ENCODE measurements around the gene NRGN.

Gene NRGN

GRCh38 chr11:124759266-124760204, 19.8 kb downstream of the NRGN start:
- H3K4me3 ChIP-seq (ENCODE audit: low read depth, low read length): no peak overlapping the region
- DNase-seq (ENCODE audit: low read depth): no peak
- TF ChIP-seq, protein P1, sequence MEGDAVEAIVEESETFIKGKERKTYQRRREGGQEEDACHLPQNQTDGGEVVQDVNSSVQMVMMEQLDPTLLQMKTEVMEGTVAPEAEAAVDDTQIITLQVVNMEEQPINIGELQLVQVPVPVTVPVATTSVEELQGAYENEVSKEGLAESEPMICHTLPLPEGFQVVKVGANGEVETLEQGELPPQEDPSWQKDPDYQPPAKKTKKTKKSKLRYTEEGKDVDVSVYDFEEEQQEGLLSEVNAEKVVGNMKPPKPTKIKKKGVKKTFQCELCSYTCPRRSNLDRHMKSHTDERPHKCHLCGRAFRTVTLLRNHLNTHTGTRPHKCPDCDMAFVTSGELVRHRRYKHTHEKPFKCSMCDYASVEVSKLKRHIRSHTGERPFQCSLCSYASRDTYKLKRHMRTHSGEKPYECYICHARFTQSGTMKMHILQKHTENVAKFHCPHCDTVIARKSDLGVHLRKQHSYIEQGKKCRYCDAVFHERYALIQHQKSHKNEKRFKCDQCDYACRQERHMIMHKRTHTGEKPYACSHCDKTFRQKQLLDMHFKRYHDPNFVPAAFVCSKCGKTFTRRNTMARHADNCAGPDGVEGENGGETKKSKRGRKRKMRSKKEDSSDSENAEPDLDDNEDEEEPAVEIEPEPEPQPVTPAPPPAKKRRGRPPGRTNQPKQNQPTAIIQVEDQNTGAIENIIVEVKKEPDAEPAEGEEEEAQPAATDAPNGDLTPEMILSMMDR (IDR thresholded peaks at IDR 0.05; ENCODE audit: low read depth, low read length, missing control alignments): no peak
- in situ Hi-C loops (cut with HindIII; ENCODE audit: low sequenced_read_pairs): no loop called here

DNA sequence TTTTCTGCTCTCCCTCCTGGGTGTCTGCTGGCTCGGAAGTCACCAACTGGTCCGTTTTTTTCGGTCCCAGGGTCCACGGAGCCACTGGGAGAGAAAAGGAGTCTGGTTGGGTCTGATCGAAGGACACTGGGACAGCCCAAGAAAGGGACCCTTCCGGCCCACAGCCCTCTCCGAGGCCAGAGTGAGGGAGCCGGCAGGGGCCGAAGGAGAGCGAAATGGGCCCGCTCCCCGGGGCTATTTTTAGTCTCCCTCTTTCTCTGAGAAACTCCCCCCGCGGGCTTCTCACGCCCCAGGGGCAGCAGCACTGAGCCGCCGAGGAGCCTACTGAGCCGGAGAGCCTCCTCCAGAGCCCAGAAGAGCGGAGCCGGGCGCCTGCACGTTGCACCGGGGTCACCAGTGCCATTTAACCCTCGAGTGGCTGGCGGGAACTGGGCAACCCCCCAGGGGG, 20.5 kb downstream of the NRGN start:
- H3K4me3 ChIP-seq (ENCODE audit: low read depth, low read length): no peak overlapping the region
- no peak for DNase-seq (ENCODE audit: low read depth)
- TF ChIP-seq, protein P1 (IDR thresholded peaks at IDR 0.05; ENCODE audit: low read depth, low read length, missing control alignments): no peak
- in situ Hi-C loops (cut with HindIII; ENCODE audit: low sequenced_read_pairs): no loop called here

GRCh38 chr11:124760806-124761205, 21.1 kb downstream of the NRGN start:
- TF ChIP-seq, protein P1 (IDR thresholded peaks at IDR 0.05; ENCODE audit: low read depth, low read length, missing control alignments): no peak
- in situ Hi-C loops (cut with HindIII; ENCODE audit: low sequenced_read_pairs): no loop called here
- no peak for DNase-seq (ENCODE audit: low read depth)
- no peak overlapping the region for H3K4me3 ChIP-seq (ENCODE audit: low read depth, low read length)

DNA sequence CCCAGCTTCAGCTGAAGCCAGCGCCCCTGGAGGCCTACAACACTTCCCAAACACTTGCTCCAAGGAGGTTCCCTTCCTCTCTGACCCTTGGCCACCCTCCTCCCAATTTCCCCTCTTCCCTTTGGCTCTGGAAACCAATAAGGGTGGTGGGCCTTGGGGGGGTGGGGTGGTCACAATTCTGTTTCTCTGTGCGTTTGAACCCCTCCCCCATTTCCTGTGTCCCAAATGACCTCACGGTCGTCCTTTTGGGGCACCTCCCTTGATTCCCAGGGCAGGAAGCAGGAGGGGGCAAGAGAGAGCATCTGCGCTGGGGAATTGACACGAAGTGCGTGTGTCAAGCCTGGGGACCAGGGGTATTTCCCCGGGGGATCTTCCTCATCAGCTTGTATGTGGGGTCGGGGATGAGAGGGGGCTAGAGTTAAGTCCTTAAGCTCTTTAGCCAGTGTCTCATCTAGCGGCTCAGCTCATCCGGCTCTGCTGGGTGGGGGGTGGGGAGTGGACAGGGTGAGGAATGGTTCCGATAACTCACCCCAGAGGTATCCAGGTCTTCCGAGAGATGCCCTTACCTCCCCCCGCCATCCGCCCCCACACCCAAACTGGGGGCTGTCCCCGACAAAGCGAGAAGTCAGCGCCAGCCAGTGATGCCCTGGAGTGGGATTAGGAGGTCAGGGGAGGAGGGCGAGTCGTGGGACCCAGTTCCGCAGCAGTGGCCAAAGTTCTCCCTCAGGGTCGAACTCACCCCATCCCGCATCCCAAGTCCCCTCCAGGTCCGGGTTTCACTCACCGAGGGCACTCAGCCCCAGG, 21.8 kb downstream of the NRGN start:
- DNase-seq (ENCODE audit: low read depth): no peak

DNA sequence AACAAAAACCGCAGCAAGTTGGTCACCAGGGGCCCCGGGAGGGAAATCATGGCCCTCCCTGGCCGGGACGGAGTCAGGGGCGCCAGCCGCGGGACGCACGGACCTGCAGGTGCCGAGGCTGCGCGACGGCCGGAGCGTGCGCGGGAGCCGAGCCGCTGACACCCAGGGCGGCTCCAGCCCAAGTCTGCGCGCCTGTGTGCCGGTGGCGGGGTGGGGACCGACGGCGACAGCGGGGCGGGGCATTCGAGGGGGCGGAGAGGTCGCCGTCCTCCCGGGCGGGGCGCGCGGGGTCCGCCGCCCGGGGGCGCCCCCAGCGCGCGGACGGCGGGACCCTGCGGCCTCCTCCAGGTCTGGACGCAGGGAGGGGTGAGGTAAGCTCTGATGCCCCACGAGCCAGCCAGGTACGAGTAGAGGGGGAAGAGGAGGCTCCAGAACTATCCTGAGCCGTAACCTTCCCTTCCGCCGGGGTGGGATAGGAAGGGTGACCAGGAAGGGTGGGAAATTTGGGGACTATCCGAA, 22.4 kb downstream of the NRGN start, which contains the start of gene ESAM:
TSS of gene ESAM (minus strand) at position 186 of the 519 bp plus-strand sequence. CDS start at position 50, 136 bp downstream.
- in situ Hi-C loops (cut with HindIII; ENCODE audit: low sequenced_read_pairs): no loop called here
- no peak for DNase-seq (ENCODE audit: low read depth)
- TF ChIP-seq, protein P1 (IDR thresholded peaks at IDR 0.05; ENCODE audit: low read depth, low read length, missing control alignments): no peak
- H3K4me3 ChIP-seq (ENCODE audit: low read depth, low read length): peak within 1 kb of the TSS; percentile 40

More for the DNA sequence above, 21.8 kb downstream of the NRGN start:
- TF ChIP-seq, protein P1 (IDR thresholded peaks at IDR 0.05; ENCODE audit: low read depth, low read length, missing control alignments): no peak
- peak overlapping the region; percentile 9 for H3K4me3 ChIP-seq (ENCODE audit: low read depth, low read length)
- in situ Hi-C loops (cut with HindIII; ENCODE audit: low sequenced_read_pairs): no loop called here

DNA sequence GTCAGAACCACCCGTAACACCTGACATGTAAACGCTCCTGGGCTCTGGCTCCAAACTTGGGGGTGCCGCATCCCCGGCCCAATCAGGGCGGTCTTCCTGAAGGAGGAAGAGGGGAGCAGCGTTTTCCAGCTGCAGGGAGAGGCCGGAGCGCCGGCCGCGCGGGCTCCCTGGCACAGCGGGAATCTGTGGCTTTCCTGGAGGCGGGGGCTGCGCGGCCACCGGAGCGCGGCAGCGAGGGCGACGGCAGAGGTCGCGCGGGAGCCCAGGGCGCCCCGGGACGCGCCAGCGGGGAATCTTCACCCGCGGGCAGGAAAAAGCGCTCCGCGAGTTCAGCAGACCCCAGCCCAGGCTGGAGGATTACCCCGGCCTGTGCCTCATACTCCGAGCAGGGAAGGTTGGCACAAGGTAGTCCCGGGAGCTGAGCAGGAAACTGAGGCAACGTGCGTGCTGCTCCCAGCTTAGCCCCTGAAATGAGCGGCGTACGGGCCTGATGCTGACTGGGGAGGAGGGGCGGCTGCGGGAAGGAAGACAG, 22.9 kb downstream of the NRGN start:
- peak overlapping the region; percentile 40 for H3K4me3 ChIP-seq (ENCODE audit: low read depth, low read length)
- TF ChIP-seq, protein P1 (IDR thresholded peaks at IDR 0.05; ENCODE audit: low read depth, low read length, missing control alignments): no peak
- in situ Hi-C loops (cut with HindIII; ENCODE audit: low sequenced_read_pairs): no loop called here
- no peak for DNase-seq (ENCODE audit: low read depth)
